ENCODE results near the gene ARID2. TPM values are rescaled to one million over a fixed set of nuclear protein-coding genes. Genes with fewer than 3 reads are reported as not detected.

The ARID2 gene
- total and polyA plus RNA-seq, 10 of the 15 experiments (the other 5 are each of a cell fraction or from before 2014, with no cell fraction given) = 9.2 to 29.8 (median 20.3) TPM

DNA sequence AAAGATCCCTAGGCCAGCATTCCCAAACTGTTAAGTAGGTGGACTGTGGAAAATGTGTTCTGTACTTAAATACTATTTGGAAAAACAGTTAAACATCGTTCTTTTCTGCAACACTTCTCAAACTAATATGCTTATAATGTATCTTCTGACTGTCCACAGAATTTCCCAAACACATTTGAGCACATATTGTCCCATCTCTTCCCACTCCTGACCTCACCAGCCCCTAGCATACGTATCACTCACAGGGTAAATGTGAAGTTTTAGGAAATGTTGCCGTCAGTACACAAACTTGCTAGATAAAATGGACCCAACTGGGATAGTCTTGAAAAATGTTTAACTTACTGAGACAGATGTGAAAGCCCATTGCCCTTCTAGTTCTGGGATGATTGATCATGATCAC, 27.7 kb downstream of the ARID2 start (continued):
- TF ChIP-seq, protein P1, sequence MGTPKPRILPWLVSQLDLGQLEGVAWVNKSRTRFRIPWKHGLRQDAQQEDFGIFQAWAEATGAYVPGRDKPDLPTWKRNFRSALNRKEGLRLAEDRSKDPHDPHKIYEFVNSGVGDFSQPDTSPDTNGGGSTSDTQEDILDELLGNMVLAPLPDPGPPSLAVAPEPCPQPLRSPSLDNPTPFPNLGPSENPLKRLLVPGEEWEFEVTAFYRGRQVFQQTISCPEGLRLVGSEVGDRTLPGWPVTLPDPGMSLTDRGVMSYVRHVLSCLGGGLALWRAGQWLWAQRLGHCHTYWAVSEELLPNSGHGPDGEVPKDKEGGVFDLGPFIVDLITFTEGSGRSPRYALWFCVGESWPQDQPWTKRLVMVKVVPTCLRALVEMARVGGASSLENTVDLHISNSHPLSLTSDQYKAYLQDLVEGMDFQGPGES (IDR thresholded peaks at IDR 0.05) = no peak

DNA sequence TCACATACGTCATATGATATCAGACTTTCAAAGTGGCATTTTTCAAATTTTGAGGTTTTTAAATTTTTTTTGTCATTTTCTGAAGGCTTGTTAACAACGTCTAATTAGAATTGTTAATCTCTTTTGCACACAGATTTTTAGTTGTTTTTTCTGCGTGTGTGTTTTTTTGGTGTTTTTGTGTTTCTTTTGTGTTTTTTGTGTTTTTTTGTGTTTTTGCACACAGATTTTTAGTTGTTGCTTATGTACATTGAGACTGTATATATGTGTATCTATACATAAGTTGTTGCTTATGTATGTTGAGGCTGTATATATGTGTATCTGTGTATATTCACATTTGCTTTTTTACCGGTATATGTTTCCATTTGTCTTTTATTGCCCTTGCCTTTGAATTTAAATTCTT, 30.8 kb downstream of the ARID2 start:
- Histone ChIP-seq H3K27ac (ENCODE audit: control insufficient read depth, insufficient read depth) (no peak overlapping the region), H4K20me1 (ENCODE audit: control insufficient read depth, insufficient read depth) (no peaks in the 10 kb centered on the region), H3K9me3 (replicated peaks; ENCODE audit: control insufficient read depth, insufficient read depth, low read length) (no peaks in the 10 kb centered on the region; the same call in 2 of the 3 replicates), H3K36me3 (ENCODE audit: control insufficient read depth in 2 of 2, insufficient read depth in 2 of 2, low read length in 1 of 2) (peaks cover 0 to 6% of the 10 kb centered on the region in 2 experiments; a peak in 1 of 4 replicates), H3K27me3 (replicated peaks in 1 of 2; ENCODE audit: control insufficient read depth in 2 of 2, insufficient read depth in 2 of 2, low read length in 1 of 2) (no peaks in the 10 kb centered on the region), H3K4me3 (no peak overlapping the region), H3K4me2 (ENCODE audit: control insufficient read depth, insufficient read depth) (no peak overlapping the region), H3K4me1 (ENCODE audit: control insufficient read depth, insufficient read depth, low read length) (no peaks in the 10 kb centered on the region), H2AFZ (ENCODE audit: control insufficient read depth, low read depth, low read length) (no peak overlapping the region), H3K9ac (ENCODE audit: control insufficient read depth, insufficient read depth, low read length) (no peak overlapping the region), H3K79me2 (ENCODE audit: control insufficient read depth, insufficient read depth, low read length) (peaks cover 40% of the 10 kb centered on the region)
- POLR2A ChIA-PET = no interaction called here
- SMC1A ChIA-PET (ENCODE audit: uncharacterized antibody, unreplicated experiment) = interaction anchor here (0.6 to 1.7 kb wide), 4 partner anchors 8 to 216 kb away, joined by 3 to 5 read pairs (median 4); no protein-coding TSS in a partner anchor
- ATAC-seq = no peak
- BruUV-seq (replicated peaks) = no TSS peak
- RAD21 ChIA-PET (ENCODE audit: unreplicated experiment) = interaction anchor here (1.6 kb wide), 1 partner anchor 217 kb away, joined by 6 read pairs; no protein-coding TSS in a partner anchor
- intact Hi-C loops (cut with micrococcal nuclease; ENCODE audit: unreplicated experiment) (no loop called here), in situ Hi-C loops (cut with MboI) (no loop called here)
- no peak for FAIRE-seq
- CTCF ChIA-PET = interaction anchor here (0.6 to 1.3 kb wide), 8 partner anchors 11 to 216 kb away, joined by 3 to 5 read pairs (median 4); no protein-coding TSS in a partner anchor
- DNase-seq (ENCODE audit: low read depth, low spot score) = no peak
- WGBS (ENCODE audit: insufficient coverage, insufficient replicate concordance, low lambda C conversion rate, missing lambda C conversion rate) = 95% methylated on average over 4 of the region's 4 CpGs
- TF ChIP-seq, protein P2, sequence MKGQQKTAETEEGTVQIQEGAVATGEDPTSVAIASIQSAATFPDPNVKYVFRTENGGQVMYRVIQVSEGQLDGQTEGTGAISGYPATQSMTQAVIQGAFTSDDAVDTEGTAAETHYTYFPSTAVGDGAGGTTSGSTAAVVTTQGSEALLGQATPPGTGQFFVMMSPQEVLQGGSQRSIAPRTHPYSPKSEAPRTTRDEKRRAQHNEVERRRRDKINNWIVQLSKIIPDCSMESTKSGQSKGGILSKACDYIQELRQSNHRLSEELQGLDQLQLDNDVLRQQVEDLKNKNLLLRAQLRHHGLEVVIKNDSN (IDR thresholded peaks at IDR 0.05; ENCODE audit: borderline replicate concordance, extremely low read length, insufficient read depth, low read depth, low read length) = no peak
- TF ChIP-seq, protein P3, sequence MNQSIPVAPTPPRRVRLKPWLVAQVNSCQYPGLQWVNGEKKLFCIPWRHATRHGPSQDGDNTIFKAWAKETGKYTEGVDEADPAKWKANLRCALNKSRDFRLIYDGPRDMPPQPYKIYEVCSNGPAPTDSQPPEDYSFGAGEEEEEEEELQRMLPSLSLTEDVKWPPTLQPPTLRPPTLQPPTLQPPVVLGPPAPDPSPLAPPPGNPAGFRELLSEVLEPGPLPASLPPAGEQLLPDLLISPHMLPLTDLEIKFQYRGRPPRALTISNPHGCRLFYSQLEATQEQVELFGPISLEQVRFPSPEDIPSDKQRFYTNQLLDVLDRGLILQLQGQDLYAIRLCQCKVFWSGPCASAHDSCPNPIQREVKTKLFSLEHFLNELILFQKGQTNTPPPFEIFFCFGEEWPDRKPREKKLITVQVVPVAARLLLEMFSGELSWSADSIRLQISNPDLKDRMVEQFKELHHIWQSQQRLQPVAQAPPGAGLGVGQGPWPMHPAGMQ (IDR thresholded peaks at IDR 0.05; ENCODE audit: borderline replicate concordance) = no peak
- TF ChIP-seq ZNF207 (IDR thresholded peaks at IDR 0.05; ENCODE audit: borderline replicate concordance) (no peak), RCOR1 (conservative IDR thresholded peaks at IDR 0.05; ENCODE audit: low read depth, low read length) (no peak), POU2F2 (IDR thresholded peaks at IDR 0.05; ENCODE audit: borderline replicate concordance, low read depth, low read length) (no peak), ZNF384 (IDR thresholded peaks at IDR 0.05; ENCODE audit: borderline replicate concordance, low read depth, low read length) (no peak), POLR2A (IDR thresholded peaks at IDR 0.05; ENCODE audit: low read depth, low read length) (no peak), BACH1 (IDR thresholded peaks at IDR 0.05; ENCODE audit: borderline replicate concordance) (no peak), IKZF2 (IDR thresholded peaks at IDR 0.05) (no peak), NFIC (IDR thresholded peaks at IDR 0.05; ENCODE audit: low read depth, low read length) (no peak), IKZF1 (conservative IDR thresholded peaks at IDR 0.05) (no peak), RB1 (IDR thresholded peaks at IDR 0.05; ENCODE audit: borderline replicate concordance) (no peak), ZSCAN29 (IDR thresholded peaks at IDR 0.05) (no peak), MTA3 (IDR thresholded peaks at IDR 0.05; ENCODE audit: borderline replicate concordance, low read length) (no peak), STAT3 (IDR thresholded peaks at IDR 0.05; ENCODE audit: low read depth, low read length) (no peak)
- TF ChIP-seq, protein P4, sequence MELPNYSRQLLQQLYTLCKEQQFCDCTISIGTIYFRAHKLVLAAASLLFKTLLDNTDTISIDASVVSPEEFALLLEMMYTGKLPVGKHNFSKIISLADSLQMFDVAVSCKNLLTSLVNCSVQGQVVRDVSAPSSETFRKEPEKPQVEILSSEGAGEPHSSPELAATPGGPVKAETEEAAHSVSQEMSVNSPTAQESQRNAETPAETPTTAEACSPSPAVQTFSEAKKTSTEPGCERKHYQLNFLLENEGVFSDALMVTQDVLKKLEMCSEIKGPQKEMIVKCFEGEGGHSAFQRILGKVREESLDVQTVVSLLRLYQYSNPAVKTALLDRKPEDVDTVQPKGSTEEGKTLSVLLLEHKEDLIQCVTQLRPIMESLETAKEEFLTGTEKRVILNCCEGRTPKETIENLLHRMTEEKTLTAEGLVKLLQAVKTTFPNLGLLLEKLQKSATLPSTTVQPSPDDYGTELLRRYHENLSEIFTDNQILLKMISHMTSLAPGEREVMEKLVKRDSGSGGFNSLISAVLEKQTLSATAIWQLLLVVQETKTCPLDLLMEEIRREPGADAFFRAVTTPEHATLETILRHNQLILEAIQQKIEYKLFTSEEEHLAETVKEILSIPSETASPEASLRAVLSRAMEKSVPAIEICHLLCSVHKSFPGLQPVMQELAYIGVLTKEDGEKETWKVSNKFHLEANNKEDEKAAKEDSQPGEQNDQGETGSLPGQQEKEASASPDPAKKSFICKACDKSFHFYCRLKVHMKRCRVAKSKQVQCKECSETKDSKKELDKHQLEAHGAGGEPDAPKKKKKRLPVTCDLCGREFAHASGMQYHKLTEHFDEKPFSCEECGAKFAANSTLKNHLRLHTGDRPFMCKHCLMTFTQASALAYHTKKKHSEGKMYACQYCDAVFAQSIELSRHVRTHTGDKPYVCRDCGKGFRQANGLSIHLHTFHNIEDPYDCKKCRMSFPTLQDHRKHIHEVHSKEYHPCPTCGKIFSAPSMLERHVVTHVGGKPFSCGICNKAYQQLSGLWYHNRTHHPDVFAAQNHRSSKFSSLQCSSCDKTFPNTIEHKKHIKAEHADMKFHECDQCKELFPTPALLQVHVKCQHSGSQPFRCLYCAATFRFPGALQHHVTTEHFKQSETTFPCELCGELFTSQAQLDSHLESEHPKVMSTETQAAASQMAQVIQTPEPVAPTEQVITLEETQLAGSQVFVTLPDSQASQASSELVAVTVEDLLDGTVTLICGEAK (IDR thresholded peaks at IDR 0.05; ENCODE audit: borderline replicate concordance) = no peak
